GM10248 (cell line): Measurements from ENCODE around the gene EPDR1.

Source experiments
- CTCF ChIA-PET: fragments of 300-600 bp; sonication (Branson Sonifier 250); formaldehyde crosslinking; extraction: SDS; loops from one replicate; lab custom pipeline; 2021; ENCODE audit warnings: antibody characterized with exemption; lab: Yijun Ruan, JAX
- POLR2A ChIA-PET: fragments of 350-650 bp; sonication (Branson Sonifier 250); formaldehyde crosslinking; extraction: SDS; loops from one replicate; lab custom pipeline; 2020; ENCODE audit warnings: antibody characterized with exemption; lab: Yijun Ruan, JAX
- DNase-seq: peaks from one replicate; pipeline ENCODE4 v3.0.0; 2012; ENCODE audit errors: extremely low spot score
- TF ChIP-seq, protein P1 (sequence below): IDR thresholded peaks from 2 replicates; pipeline ENCODE4 v1.5.1; 2012; ENCODE audit warnings: mild to moderate bottlenecking, low read depth; ENCODE audit errors: extremely low read depth, missing control alignments, control extremely low read depth

EPDR1 gene

DNA sequence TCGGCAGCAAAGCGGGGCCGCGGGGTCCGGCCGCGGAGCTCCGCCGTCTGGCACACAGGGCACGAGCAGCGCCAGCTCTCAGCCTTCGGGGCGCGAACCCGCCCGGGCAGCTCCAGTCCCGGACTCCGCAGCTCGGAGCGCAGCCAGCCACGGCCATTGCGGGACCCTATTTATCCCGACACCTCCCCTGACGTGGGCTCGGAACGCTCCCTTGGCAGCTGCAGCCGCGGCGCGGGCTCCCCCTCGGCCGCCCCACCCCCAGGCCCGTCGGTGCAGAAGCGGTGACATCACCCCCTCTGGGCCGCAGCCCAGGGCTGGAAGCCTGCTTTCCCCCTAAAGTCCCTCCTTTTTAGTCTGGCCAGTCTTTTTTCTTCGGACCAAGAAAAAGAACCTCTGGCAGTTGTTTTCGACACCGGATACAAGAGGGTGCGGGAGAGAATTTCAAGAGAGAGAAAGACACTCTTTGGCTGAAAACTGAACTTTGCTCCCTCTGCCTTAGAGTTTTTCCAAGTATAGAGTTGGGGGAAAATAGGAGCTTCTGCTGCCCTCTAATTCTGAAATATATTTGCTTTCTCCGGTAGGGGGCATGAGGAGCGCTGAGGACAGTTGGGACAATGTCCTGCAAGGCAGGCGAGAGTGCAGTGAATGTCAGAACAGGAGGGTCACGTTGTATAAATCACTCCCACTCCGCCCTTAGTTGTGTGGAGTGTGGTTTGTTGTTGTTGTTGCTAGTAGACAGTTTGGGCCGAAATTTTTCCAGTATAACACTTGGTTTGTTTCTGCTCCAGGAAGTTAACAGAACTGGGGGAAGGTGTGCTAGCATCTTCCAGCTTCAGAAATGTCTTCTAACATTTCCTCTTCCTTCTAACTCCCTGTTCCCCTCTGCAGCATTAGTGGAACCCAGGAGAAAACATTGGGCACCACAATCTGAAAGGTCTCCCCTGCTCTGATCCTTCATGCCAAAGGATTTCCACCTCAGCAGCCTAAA, 3.5 kb upstream of the EPDR1 start, which contains the start of gene SFRP4:
Gene SFRP4, minus strand, starts transcription at position 145 of the 988 bp plus-strand sequence. CDS start 280 bp downstream, outside the sequence.
- CTCF ChIA-PET: interaction anchor here (0.8 to 3.1 kb wide), 30 partner anchors 9 to 458 kb away, joined by 3 to 19 read pairs (median 4); no protein-coding TSS in a partner anchor
- DNase-seq: peak; percentile 51

DNA sequence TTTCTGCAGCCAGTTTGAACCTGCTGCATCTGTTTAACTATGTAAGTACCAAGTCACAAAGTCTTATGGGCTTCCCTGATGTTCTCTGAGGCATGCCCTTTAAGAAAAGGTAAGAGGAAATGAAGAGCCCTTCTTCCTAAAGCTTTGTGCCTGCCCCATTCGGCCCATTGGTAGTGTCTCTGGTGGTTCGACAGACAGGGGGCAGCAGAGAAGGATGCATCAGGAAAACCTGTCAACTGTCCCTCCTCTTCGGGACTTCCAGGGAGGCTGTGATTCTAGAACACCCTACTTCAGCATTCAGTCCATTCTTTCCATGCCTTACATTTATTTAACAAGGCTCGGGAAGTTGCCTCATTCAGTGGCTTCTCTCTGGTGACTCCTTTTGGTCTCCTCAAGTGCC, 1.9 kb upstream of the EPDR1 start:
- ChIA-PET CTCF (interaction anchor here (1.4 to 3.1 kb wide), 6 partner anchors 10 to 456 kb away, joined by 4 to 19 read pairs (median 10); no protein-coding TSS in a partner anchor), POLR2A (no interaction called here)
- no peak for DNase-seq
- TF ChIP-seq, protein P1, sequence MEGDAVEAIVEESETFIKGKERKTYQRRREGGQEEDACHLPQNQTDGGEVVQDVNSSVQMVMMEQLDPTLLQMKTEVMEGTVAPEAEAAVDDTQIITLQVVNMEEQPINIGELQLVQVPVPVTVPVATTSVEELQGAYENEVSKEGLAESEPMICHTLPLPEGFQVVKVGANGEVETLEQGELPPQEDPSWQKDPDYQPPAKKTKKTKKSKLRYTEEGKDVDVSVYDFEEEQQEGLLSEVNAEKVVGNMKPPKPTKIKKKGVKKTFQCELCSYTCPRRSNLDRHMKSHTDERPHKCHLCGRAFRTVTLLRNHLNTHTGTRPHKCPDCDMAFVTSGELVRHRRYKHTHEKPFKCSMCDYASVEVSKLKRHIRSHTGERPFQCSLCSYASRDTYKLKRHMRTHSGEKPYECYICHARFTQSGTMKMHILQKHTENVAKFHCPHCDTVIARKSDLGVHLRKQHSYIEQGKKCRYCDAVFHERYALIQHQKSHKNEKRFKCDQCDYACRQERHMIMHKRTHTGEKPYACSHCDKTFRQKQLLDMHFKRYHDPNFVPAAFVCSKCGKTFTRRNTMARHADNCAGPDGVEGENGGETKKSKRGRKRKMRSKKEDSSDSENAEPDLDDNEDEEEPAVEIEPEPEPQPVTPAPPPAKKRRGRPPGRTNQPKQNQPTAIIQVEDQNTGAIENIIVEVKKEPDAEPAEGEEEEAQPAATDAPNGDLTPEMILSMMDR: no peak

More for the DNA sequence above, 3.5 kb upstream of the EPDR1 start, which contains the start of gene SFRP4:
- POLR2A ChIA-PET: no interaction called here
- TF ChIP-seq, protein P1: peak; percentile 66

DNA sequence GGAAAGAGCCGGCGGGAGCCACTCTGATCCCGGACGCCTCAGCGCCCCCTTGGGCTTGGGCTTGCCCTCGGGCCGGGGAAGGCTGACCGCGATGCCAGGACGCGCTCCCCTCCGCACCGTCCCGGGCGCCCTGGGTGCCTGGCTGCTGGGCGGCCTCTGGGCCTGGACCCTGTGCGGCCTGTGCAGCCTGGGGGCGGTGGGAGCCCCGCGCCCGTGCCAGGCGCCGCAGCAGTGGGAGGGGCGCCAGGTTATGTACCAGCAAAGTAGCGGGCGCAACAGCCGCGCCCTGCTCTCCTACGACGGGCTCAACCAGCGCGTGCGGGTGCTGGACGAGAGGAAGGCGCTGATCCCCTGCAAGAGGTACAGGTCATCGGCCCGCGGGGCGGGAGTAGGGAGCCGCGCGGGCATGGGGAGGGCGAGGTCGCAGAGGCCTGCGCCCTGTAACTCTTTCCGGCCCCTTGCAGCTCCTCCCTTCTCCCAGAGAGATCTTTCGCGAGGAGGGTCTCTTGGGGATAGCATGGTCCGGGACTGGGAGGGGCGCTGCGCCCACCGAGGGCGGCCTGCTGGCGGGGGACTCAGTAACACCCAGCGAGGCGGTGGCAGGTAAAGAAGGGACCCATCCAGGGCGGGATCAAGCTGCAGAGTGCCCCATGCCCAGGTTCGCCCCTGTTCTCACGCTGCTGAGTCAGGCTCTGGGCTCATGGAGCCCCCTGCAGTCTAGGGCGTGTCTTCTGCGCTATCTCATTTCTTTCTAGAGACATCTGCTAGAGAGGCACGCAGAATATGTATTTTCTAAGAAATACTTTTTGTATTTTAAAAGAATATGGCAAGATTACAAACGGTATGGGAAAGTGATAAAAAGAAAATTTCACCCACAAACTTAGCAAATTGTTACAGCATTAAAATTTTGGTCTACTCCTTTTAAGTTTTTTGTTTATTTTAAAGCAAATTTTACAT, 687 bp downstream of the EPDR1 start:
- ChIA-PET CTCF (interaction anchor here (1.4 to 2.8 kb wide), 6 partner anchors 10 to 449 kb away, joined by 3 to 15 read pairs (median 5); no protein-coding TSS in a partner anchor), POLR2A (no interaction called here)
- TF ChIP-seq, protein P1: peak; percentile 22
- peak; percentile 27 for DNase-seq

DNA sequence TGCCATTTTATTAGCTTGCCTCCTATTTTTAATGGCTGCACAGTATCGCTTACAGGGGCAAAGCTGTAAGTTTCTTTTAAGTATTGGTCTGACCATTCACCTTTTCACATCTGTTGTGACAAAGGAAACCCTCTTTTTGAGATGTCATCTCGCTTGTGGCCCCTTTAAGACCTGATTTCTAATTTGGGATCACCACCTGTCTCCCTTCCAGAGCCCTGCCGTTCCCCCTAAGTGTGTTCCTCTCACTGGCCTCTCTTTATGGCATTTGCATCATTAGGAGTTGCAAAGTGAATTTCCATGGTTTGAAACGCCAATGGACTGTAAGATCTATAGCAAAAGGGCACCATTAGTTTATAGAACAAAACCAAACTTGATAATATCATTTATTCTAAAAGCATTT, 1.4 kb downstream of the EPDR1 start:
- no peak for DNase-seq
- ChIA-PET CTCF (interaction anchor here (1.4 to 2.3 kb wide), 5 partner anchors 9 to 448 kb away, joined by 3 to 6 read pairs (median 4); no protein-coding TSS in a partner anchor), POLR2A (no interaction called here)
- TF ChIP-seq, protein P1: no peak

DNA sequence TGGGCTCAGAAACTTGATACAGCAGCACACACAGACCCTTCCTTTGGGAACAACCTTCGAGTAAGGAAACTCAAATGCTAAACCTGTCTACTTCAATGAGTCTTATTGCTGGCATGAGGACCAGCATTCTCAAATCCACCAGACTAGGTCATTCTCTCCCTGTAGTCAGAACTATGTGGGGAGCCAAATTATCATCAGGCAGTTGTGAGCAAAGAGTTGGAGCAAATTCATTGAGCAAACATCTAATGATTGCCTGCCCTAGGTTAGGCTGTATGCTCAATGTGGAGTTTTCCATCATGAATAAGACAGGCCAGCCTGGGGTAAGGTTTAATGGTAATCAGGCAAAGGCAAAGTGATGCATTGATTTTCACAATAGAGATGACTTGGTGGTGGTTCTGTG, 3.6 kb downstream of the EPDR1 start:
- DNase-seq: no peak
- ChIA-PET POLR2A (no interaction called here), CTCF (interaction anchor here (2.3 kb wide), 1 partner anchor 446 kb away, joined by 6 read pairs; no protein-coding TSS in a partner anchor)
- TF ChIP-seq, protein P1: no peak

DNA sequence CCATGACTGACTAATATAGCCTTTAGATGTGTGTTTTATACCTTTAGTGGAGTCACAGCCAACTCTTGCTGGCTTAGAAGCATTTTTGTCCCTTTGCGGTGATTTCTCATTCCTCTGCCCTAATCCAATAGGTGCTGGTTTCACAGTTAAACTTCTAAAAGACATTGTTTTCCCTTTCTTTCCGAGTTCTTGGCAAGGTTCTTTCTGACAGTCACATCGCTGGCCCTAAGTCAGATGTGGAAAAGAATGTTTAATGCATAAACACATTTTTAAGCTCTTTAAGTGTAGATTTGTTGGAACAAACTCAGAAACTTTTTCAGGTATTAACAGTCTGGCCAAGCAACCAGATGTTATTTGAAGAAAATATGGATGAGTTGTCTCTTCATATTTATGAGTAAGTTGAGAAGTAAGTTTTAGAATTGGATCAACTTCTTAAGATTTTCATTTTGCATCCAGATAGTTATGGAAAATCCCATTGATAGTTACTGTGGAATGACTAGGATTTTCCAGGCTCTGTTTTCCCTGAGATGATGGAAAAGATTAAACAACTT, 4.1 kb downstream of the EPDR1 start:
- DNase-seq: no peak
- TF ChIP-seq, protein P1: no peak

More for the DNA sequence above, 4.1 kb downstream of the EPDR1 start:
- ChIA-PET POLR2A (no interaction called here), CTCF (no interaction called here)
